GM18499 (cell line): ENCODE measurements around the gene CLCNKA.

Experiments
- ATAC-seq: cut with Tn5 transposase; IDR thresholded peaks from one replicate; pipeline ENCODE4 v1.9.1; 2021; ENCODE audit warnings: moderate number of reproducible peaks; ENCODE audit not compliant: insufficient read depth, unreplicated experiment

The CLCNKA gene

GRCh38 chr1:16073490-16074119 lies 51.8 kb downstream of the CLCNKA start, which contains the start of gene FAM131C:
FAM131C (minus strand) TSS chr1:16073651; CDS start chr1:16073442, 209 bp downstream.
- ATAC-seq = no peak

GRCh38 chr1:16074217-16074616 lies 52.4 kb downstream of the CLCNKA start:
- ATAC-seq = no peak

GRCh38 chr1:16075337-16076030 lies 53.6 kb downstream of the CLCNKA start:
- ATAC-seq = no peak

- ATAC-seq = no peak
These were observed 54.4 kb downstream of the CLCNKA start for GRCh38 chr1:16076031-16076864.

GRCh38 chr1:16076865-16077238 lies 55.0 kb downstream of the CLCNKA start:
- ATAC-seq = no peak

GRCh38 chr1:16077406-16078245 lies 55.8 kb downstream of the CLCNKA start:
- ATAC-seq = no peak

GRCh38 chr1:16078925-16079656 lies 57.3 kb downstream of the CLCNKA start:
- no peak for ATAC-seq

GRCh38 chr1:16080422-16081150 lies 58.8 kb downstream of the CLCNKA start:
- ATAC-seq = no peak

- ATAC-seq = no peak
These were observed 59.8 kb downstream of the CLCNKA start for GRCh38 chr1:16081636-16082035.

GRCh38 chr1:16082283-16083038 lies 60.6 kb downstream of the CLCNKA start:
- ATAC-seq = no peak

GRCh38 chr1:16083486-16083885 lies 61.6 kb downstream of the CLCNKA start:
- ATAC-seq = no peak
